Effector memory CD4-positive, alpha-beta T cell (primary cell): Measurements from ENCODE around the gene OR2F2.

ENCODE experiments used
- DNase-seq, 3 donors: peaks; one replicate each; pipeline ENCODE4 v3.0.0-alpha.2; 2020
- H3K27ac ChIP-seq: 2 replicates; pipeline ENCODE4 v1.7.0; 2013; ENCODE audit warnings: mild to moderate bottlenecking, low read length, moderate library complexity; ENCODE audit not compliant: insufficient read depth, poor library complexity, severe bottlenecking
- H3K27me3 ChIP-seq: replicated peaks from 2 replicates; pipeline ENCODE4 v1.7.0; 2013; ENCODE audit warnings: mild to moderate bottlenecking, low read length; ENCODE audit not compliant: insufficient read depth, control insufficient read depth, poor library complexity, severe bottlenecking
- H3K36me3 ChIP-seq: 2 replicates; pipeline ENCODE4 v1.7.0; 2013; ENCODE audit warnings: mild to moderate bottlenecking, low read length, moderate library complexity; ENCODE audit not compliant: control insufficient read depth, insufficient read depth
- H3K4me1 ChIP-seq: 2 replicates; pipeline ENCODE4 v1.7.0; 2013; ENCODE audit warnings: low read length, mild to moderate bottlenecking; ENCODE audit not compliant: control insufficient read depth, insufficient read depth, poor library complexity, severe bottlenecking
- H3K4me3 ChIP-seq: 2 replicates; pipeline ENCODE4 v1.7.0; 2013; ENCODE audit warnings: low read length, low read depth, mild to moderate bottlenecking; ENCODE audit not compliant: insufficient read depth, poor library complexity, severe bottlenecking
- H3K9me3 ChIP-seq: 2 replicates; pipeline ENCODE4 v1.7.0; 2013; ENCODE audit warnings: mild to moderate bottlenecking, low read length, moderate library complexity; ENCODE audit not compliant: control insufficient read depth

OR2F2 gene

GRCh38 chr7:143900230-143900766, 34.7 kb upstream of the OR2F2 start:
- Histone ChIP-seq H3K27ac (no peak overlapping the region), H3K4me3 (no peak overlapping the region), H3K4me1 (no peaks in the 10 kb centered on the region), H3K9me3 (no peaks in the 10 kb centered on the region), H3K27me3 (no peaks in the 10 kb centered on the region), H3K36me3 (no peaks in the 10 kb centered on the region)
- no peak for DNase-seq

GRCh38 chr7:143901332-143901667, 33.7 kb upstream of the OR2F2 start:
- Histone ChIP-seq H3K27ac (peak overlapping the region; percentile 64), H3K4me3 (peak overlapping the region; percentile 60), H3K36me3 (no peaks in the 10 kb centered on the region), H3K9me3 (no peaks in the 10 kb centered on the region), H3K4me1 (no peaks in the 10 kb centered on the region), H3K27me3 (no peaks in the 10 kb centered on the region)
- no peak for DNase-seq

GRCh38 chr7:143901668-143902331, 33.2 kb upstream of the OR2F2 start, which contains the start of gene TCAF1:
TCAF1 (minus strand) TSS chr7:143902176; CDS start chr7:143876608, 25,568 bp downstream.
- Histone ChIP-seq H3K27me3 (no peaks in the 10 kb centered on the region), H3K4me3 (peak within 1 kb of the TSS; percentile 60), H3K4me1 (no peaks in the 10 kb centered on the region), H3K27ac (peak within 1 kb of the TSS; percentile 64), H3K9me3 (no peaks in the 10 kb centered on the region), H3K36me3 (no peaks in the 10 kb centered on the region)
- DNase-seq: peak; percentile 80 to 86 (median 82)

- H3K27me3 ChIP-seq: no peaks in the 10 kb centered on the region
- DNase-seq: no peak
- H3K9me3 ChIP-seq: no peaks in the 10 kb centered on the region
- no peaks in the 10 kb centered on the region for H3K4me1 ChIP-seq
- H3K4me3 ChIP-seq: peak overlapping the region; percentile 60
- no peaks in the 10 kb centered on the region for H3K36me3 ChIP-seq
- peak overlapping the region; percentile 64 for H3K27ac ChIP-seq
Measured at GRCh38 chr7:143902332-143902899, 32.6 kb upstream of the OR2F2 start.

- H3K27me3 ChIP-seq: no peaks in the 10 kb centered on the region
- H3K27ac ChIP-seq: no peak overlapping the region
- no peak for DNase-seq
- no peaks in the 10 kb centered on the region for H3K4me1 ChIP-seq
- no peaks in the 10 kb centered on the region for H3K36me3 ChIP-seq
- no peak overlapping the region for H3K4me3 ChIP-seq
- no peaks in the 10 kb centered on the region for H3K9me3 ChIP-seq
Measured at GRCh38 chr7:143905509-143905908, 29.5 kb upstream of the OR2F2 start.

GRCh38 chr7:143906151-143906550, 28.9 kb upstream of the OR2F2 start:
- no peaks in the 10 kb centered on the region for H3K4me1 ChIP-seq
- no peaks in the 10 kb centered on the region for H3K36me3 ChIP-seq
- no peaks in the 10 kb centered on the region for H3K9me3 ChIP-seq
- no peak for DNase-seq
- no peak overlapping the region for H3K4me3 ChIP-seq
- H3K27me3 ChIP-seq: no peaks in the 10 kb centered on the region
- H3K27ac ChIP-seq: no peak overlapping the region

- no peaks in the 10 kb centered on the region for H3K4me1 ChIP-seq
- no peaks in the 10 kb centered on the region for H3K36me3 ChIP-seq
- no peaks in the 10 kb centered on the region for H3K9me3 ChIP-seq
- no peak overlapping the region for H3K27ac ChIP-seq
- DNase-seq: no peak
- H3K4me3 ChIP-seq: no peak overlapping the region
- H3K27me3 ChIP-seq: no peaks in the 10 kb centered on the region
Measured at GRCh38 chr7:143906895-143907294, 28.1 kb upstream of the OR2F2 start.

GRCh38 chr7:143908120-143908519, 26.9 kb upstream of the OR2F2 start:
- H3K4me3 ChIP-seq: no peak overlapping the region
- DNase-seq: no peak
- no peaks in the 10 kb centered on the region for H3K27me3 ChIP-seq
- H3K4me1 ChIP-seq: no peaks in the 10 kb centered on the region
- H3K9me3 ChIP-seq: no peaks in the 10 kb centered on the region
- no peak overlapping the region for H3K27ac ChIP-seq
- H3K36me3 ChIP-seq: no peaks in the 10 kb centered on the region

- H3K27me3 ChIP-seq: no peaks in the 10 kb centered on the region
- no peak overlapping the region for H3K27ac ChIP-seq
- H3K36me3 ChIP-seq: no peaks in the 10 kb centered on the region
- DNase-seq: no peak
- no peak overlapping the region for H3K4me3 ChIP-seq
- no peaks in the 10 kb centered on the region for H3K9me3 ChIP-seq
- no peaks in the 10 kb centered on the region for H3K4me1 ChIP-seq
Measured at GRCh38 chr7:143909863-143910262, 25.2 kb upstream of the OR2F2 start.

GRCh38 chr7:143910473-143911248, 24.4 kb upstream of the OR2F2 start:
- H3K36me3 ChIP-seq: no peaks in the 10 kb centered on the region
- no peaks in the 10 kb centered on the region for H3K9me3 ChIP-seq
- no peak overlapping the region for H3K4me3 ChIP-seq
- no peaks in the 10 kb centered on the region for H3K4me1 ChIP-seq
- H3K27ac ChIP-seq: no peak overlapping the region
- no peaks in the 10 kb centered on the region for H3K27me3 ChIP-seq
- no peak for DNase-seq
